HG03457 (cell line): Measurements from ENCODE around the gene PDE3A.

Experiments used
- ATAC-seq: cut with Tn5 transposase; IDR thresholded peaks from one replicate; pipeline ENCODE4 v1.9.1; 2021; ENCODE audit warnings: moderate number of reproducible peaks; ENCODE audit not compliant: unreplicated experiment

Gene PDE3A

DNA sequence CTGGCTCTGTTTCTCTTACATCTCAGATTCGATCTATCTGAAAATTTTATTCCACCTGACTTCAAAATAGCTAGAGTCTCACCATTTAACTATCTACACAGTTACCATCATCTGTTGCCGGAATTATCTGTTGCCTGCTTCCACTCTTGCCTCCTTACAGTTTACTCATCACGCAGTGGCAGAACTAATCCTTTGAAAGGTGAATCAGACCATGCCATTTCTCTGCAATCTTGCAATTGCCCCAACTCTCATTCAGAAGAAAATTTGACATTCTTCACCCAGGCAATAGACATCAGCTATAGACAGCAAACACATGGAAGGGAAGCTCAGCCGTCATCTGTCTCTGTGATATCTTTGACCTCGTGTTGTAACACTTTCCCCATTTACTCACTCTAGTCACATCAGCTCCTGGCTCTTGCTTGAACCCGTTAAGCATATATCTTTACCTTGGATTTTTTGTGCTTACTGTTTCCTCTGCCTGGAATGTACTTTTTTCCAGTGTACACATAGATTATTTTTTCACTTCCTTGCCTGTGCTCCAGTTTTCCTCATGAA lies 85.5 kb downstream of the PDE3A start:
- no peak for ATAC-seq

DNA sequence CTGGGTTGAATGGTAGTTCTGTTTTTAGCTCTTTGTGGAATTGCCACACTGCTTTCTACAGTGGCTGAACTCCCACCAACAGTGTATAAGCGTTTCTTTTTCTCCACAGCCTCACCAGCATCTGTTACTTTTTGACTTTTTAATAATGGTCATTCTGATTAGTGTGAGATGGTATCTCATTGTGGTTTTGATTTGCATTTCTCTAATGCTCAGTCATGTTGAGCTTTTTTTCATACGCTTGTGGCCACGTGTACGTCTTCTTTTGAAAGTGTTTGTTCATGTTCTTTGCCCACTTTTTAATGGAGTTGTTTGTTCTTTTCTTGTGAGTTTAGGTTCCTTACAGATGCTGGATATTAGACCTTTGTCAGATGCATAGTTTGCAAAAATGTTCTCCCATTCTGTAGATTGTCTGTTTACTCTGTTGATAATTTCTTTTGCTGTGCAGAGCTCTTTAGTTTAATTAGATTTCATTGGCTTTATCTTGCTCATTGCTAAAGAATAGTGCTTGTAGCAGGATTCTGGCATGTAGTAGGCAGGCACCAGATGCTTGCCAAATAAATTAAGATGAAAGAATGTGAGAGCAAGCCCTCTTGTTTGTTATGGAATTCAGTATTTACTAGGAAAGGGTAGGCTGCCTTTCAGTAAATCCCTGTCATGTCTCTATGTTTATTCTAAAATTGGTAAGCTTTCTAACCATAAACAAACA lies 86.8 kb downstream of the PDE3A start:
- no peak for ATAC-seq

GRCh38 chr12:20457582-20457981 lies 89.2 kb downstream of the PDE3A start:
- no peak for ATAC-seq

DNA sequence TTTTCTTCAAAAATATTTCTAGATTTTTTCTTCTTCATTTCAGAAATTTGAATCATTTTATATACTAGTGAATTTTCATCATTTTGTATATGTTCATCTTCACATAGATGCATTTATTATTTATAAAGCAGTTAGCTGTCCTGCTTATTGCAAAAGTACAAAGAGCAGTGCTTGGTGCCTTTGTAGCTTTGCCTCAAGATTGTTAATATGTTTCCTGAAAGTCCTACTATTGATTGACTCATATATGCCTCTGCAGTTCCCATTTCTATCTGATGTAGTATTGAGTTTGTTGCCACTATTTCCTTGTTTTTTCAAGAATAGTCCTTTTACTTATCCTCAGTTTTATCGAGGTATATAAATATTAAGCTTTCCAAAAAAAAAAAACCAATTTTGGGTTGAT lies 89.7 kb downstream of the PDE3A start:
- ATAC-seq = no peak

- no peak for ATAC-seq
Observed at GRCh38 chr12:20459920-20460319, 91.6 kb downstream of the PDE3A start.

GRCh38 chr12:20460956-20461355 lies 92.6 kb downstream of the PDE3A start:
- no peak for ATAC-seq

- no peak for ATAC-seq
Observed at GRCh38 chr12:20463913-20464524, 95.7 kb downstream of the PDE3A start.

DNA sequence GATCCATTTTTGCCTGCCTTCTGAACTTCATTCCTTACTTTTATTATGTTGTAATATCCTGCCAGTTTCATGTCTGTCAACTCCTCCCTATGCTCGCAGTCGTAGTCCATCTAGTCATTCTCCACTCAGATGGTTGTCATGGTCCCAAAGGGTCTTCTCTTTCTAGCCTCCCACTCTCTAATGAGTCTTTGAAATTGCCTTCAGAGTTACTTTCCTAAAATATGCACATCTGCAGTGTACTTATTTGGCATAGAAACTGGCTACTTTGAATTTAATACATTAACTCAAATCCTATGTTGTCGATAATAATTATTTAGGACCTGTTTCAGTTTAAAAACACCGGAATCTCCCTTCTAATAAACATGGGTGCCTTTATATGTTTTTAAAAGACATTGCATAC lies 101.0 kb downstream of the PDE3A start:
- no peak for ATAC-seq

DNA sequence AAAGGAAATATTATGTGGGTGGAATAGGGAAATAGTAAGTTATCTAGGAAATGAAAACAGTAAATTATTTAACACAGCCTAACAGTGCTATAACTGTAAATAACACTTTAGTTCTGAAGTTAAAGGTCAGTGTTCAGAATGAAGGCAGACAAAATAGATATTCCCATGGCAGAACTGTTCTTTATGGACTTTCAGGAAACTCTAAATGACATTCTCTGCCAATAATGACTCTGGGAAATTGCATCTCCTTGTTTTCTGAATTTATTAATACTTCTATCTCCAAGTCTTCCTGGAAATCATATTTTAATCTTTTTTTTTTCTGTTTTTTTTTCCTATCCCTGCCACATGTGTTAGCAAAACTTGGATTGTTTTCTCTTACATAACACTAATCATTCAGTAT lies 101.4 kb downstream of the PDE3A start:
- ATAC-seq = no peak

DNA sequence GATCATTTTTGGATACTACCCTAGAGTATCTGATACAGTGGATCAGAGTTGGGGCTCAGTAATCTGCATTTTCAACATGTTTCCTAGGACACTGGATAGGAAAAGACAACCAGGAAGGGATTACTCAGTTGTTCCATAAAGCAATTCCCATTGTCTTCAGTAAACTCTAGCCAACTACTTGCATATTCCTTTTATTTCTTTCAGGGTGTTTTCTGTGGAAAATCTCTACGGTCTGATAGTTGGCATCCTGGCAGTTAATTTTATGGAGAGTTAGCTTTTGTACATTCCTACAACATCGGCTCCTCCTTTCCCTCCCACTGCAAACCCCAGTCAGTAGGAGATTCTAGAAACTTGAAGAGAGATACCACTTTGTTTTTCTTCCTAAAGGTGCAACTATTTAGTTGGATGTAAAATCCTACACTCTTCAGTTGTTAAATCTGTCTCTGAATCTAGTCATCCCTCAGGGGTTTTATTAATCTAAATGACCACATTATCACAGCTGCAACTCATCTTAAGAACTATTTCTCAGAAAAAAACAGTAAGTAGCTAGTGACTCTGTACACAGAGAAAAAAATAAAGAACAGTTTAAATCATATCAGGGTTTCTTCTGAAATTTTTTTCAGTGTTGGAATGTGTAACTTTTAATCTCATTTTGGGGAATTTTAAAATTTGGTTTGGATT lies 103.9 kb downstream of the PDE3A start:
- ATAC-seq = no peak

- ATAC-seq = no peak
Observed at GRCh38 chr12:20473133-20473532, 104.8 kb downstream of the PDE3A start.

- ATAC-seq = no peak
Observed at GRCh38 chr12:20474016-20474415, 105.7 kb downstream of the PDE3A start.

DNA sequence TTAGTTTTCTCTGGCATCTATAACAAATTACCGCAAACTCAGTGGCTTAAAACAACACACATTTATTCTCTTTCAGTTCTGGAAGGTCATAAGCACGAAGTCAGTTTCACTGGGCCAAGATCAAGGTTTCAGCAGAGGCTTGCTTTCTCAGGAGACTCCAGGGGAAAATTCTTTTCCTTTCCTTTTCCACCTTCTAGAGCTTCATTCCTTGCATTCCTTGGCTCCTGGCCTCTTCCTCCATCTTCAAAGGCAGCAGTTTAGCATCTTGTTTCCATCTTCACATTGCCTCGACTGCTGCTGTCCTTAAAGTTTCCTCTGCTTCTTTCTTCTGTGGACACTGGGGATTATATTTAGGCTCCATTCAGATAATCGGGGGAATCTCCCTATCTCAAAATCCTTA lies 106.1 kb downstream of the PDE3A start:
- ATAC-seq = no peak

DNA sequence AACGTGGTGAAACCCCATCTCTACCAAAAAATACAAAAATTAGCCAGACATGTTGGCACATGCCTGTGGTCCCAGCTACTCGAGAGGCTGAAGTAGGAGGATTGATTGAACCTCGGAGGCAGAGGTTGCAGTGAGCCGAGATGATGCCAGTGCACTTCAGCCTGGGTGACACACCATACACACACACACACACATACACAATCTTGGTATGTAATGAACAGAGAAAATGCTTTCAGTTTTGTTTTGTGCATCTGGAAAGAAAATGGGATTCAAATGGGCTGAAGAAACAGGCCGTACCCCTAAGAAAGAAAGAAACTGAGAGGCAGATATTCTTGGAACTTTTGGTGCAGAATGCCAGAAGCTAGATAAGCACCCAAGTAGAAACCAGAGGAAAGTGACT lies 107.2 kb downstream of the PDE3A start:
- no peak for ATAC-seq

DNA sequence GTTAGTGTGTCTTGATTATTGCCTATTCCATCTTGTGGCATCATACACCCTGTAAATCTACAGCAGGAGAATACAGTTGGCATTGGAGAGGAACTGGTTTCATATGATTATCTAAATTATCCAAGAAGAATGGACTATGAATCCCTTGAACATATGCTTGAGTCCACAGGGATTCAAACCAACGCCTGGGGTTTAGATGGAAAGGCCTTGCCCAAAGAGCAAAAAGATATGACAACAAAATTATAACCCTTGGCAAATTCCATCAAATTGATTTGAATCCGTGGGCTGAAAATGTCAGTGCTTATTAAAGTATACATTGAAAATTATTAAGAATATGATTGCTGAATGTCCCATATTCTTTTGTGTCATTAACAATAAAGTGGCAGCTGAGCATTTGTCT lies 108.2 kb downstream of the PDE3A start:
- no peak for ATAC-seq

- no peak for ATAC-seq
Observed at GRCh38 chr12:20477255-20477654, 108.9 kb downstream of the PDE3A start.

- no peak for ATAC-seq
Observed at GRCh38 chr12:20477672-20478071, 109.3 kb downstream of the PDE3A start.

GRCh38 chr12:20482491-20483054 lies 114.2 kb downstream of the PDE3A start:
- ATAC-seq = no peak

DNA sequence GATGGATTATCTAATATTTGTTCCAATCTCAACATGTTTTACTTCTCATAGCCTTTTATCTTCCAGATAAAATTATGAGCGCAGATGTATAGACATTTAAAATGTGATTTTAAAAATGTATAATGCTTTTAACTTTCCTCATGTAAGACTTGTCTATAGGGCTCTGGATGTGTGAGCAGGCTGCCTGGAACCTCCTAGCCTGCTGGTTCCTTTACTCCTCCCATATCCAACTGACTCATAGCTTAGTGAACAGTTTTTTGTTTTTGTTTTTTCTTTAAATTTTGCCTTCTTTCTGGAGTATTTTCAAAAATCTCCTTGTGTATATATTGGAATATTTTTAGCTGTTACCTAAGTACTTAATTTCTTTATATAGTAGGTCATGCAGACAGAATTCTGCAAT lies 115.4 kb downstream of the PDE3A start:
- ATAC-seq = no peak

DNA sequence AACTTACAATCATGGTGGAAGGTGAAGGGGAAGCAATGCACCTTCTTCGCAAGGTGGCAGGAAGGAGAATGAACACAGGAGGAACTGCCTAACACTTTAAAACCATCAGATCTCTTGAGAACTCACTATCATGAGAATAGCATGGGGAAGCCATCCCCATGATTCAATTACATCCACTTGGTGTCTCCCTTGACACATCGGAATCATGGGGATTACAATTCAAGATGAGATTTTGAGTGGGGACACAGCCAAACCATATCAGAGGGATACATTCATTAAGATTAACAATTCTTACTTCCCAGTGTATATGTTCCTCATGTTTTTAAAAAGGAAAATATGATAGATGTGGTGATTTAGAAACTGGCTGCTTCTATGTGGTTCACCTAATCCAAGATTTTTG lies 117.9 kb downstream of the PDE3A start:
- ATAC-seq = no peak

- ATAC-seq = no peak
Observed at GRCh38 chr12:20487519-20487918, 119.2 kb downstream of the PDE3A start.

GRCh38 chr12:20489645-20490044 lies 121.3 kb downstream of the PDE3A start:
- ATAC-seq = no peak
